GM23248 (cell line): Measurements from ENCODE around the gene MBP.

Experiments used
- EZH2 ChIP-seq: fragments of 200-600 bp; sonication (generic); IDR thresholded peaks from 2 replicates; pipeline ENCODE4 v1.6.1; 2018; ENCODE audit warnings: antibody characterized with exemption, mild to moderate bottlenecking; ENCODE audit not compliant: insufficient read depth, poor library complexity, severe bottlenecking
- EZH2phosphoT487 ChIP-seq: fragments of 200-600 bp; sonication (generic); IDR thresholded peaks from 2 replicates; pipeline ENCODE4 v1.6.1; 2018; ENCODE audit warnings: antibody characterized with exemption, moderate library complexity, mild to moderate bottlenecking, low read depth; ENCODE audit not compliant: insufficient read depth

GRCh38 chr18:77058290-77058835, 74.2 kb downstream of the MBP start:
- no peak for TF ChIP-seq EZH2
- TF ChIP-seq EZH2phosphoT487: no peak
